ENCODE measurements around the gene CDK15.

CDK15 gene

DNA sequence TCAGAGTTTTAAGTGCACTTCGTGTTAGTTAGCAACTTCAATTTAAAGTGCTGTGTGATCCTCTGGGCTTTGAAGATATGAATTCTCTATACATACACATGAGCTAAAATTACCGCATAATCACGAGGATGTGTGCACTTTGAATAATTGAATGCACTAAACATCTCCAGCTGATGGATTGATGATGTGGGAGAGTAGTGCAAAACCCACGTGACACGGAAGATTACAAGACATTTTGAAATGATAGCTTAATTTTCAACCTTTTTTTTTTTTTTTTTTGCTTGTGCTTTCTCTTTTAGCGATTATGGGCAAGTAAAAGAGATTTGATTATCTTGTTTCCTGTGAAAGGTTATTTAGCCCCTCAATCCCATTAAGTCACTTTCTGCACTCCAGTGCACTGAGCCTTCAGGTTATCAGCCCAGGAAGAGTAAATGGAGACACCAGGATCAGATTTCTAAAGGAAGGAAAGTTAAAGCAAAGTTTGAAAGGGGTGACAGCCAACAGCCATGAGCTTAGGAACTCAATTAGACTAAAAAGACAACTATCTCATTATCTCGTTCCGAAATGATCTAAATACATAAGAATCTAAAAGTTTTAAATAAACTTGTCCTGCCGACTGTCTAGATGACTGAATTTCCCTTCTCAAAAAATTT, 81.6 kb downstream of the CDK15 start:
- TF ChIP-seq GATA3 (IDR thresholded peaks at IDR 0.05; ENCODE audit: low read depth, low read length) (no peak), GATA2 (IDR thresholded peaks at IDR 0.05; ENCODE audit: low read depth, low read length) (no peak)

DNA sequence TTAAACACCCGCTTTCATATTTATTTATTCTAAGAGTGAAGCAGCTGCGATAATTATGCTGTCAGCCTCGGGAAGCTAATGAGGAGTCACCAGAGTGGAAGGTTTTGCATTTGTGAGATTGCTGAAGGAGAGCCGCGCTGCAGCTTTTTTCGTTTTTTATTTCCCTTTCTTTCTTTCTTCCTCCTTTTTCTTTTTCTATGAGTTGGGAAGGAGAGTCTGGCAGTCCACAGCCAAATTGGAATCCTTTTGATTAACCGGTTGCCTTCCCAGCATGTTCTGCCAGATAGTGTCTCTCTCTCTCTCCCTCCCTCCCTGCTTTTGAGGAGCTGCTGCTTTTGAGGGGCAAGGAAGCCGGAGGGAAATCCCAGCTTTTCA, 82.1 kb downstream of the CDK15 start:
- TF ChIP-seq GATA2 (IDR thresholded peaks at IDR 0.05; ENCODE audit: low read depth, low read length) (no peak), GATA3 (IDR thresholded peaks at IDR 0.05; ENCODE audit: low read depth, low read length) (no peak)

DNA sequence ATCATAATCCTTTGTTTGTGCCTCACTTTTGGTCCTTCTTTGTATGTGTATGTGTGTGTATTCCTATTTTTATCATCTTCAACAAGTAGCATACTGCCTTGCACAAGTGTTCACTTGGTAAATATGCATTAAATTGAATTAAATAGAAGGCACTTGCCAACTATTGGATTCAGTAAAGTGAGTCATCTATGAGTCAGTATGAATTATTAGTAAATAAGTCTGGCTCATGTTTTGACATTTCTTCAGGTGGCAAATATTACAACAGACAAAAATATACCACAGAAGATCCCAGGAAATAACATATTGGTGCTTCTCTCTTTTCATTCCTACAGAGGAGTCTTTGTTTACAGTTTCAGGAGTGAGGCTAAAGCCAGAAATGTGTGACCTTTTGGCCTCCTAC, 84.1 kb downstream of the CDK15 start:
- TF ChIP-seq GATA2 (IDR thresholded peaks at IDR 0.05; ENCODE audit: low read depth, low read length) (no peak), GATA3 (IDR thresholded peaks at IDR 0.05; ENCODE audit: low read depth, low read length) (no peak)

DNA sequence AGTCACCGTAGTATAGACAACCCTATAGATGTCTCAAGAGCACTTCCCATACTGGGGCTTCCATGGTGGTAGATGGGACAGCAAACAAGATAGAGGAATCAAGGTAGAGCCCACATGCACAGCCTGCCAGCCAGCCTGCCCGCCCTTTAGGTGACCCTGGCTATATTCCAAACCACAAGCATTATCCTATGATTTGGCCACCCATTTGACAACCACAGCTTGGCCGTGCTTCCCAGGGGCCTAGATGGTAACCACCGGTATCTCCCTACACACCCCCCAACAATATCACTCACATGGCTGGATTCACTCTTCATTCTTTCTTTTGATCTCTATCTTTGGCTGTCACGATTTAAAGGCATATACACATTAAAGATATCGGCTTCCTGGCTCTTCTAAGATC, 85.3 kb downstream of the CDK15 start:
- no peak for TF ChIP-seq GATA3 (IDR thresholded peaks at IDR 0.05; ENCODE audit: low read depth, low read length)
- TF ChIP-seq GATA2 (IDR thresholded peaks at IDR 0.05; ENCODE audit: low read depth, low read length), result no peak

DNA sequence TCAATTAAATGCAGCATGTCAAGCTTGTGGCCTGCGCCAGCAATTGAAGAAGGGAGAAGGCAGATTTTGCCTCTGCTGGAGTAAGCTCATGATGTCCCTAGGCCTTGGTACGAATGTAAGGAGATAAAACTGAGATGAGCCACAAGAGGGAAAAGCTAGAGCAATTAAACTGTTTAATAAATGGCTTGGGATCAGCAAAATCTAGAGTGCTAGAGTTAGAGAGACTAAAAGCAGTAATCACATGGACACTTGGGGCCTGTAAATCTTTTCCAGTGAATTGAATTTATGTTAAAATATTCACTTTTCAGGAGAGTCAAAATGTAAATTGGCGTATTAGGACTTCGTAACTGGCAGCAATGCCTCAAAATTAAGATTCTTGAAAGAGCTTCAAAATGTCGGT, 86.2 kb downstream of the CDK15 start:
- no peak for TF ChIP-seq GATA2 (IDR thresholded peaks at IDR 0.05; ENCODE audit: low read depth, low read length)
- TF ChIP-seq GATA3 (IDR thresholded peaks at IDR 0.05; ENCODE audit: low read depth, low read length), result no peak

DNA sequence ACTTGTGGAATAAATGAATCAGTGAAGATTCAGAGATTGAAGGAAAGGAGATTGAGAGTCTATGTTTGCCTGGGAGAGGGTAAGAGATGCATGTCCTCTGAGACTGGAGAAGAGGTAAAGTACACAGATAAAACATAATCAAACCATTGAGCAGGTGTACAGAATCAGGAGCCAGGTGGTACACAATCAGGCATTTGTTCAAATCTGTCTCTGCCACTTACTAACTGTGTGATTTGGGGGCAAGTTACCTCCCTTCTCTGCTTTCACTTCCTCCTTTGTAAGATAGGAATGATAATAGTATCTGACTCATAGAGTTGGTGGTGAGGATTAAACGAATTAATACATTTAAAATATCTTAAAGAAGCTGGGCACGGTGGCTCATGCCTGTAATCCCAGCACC, 94.0 kb downstream of the CDK15 start:
- no peak for TF ChIP-seq GATA3 (IDR thresholded peaks at IDR 0.05; ENCODE audit: low read depth, low read length)
- no peak for TF ChIP-seq GATA2 (IDR thresholded peaks at IDR 0.05; ENCODE audit: low read depth, low read length)

DNA sequence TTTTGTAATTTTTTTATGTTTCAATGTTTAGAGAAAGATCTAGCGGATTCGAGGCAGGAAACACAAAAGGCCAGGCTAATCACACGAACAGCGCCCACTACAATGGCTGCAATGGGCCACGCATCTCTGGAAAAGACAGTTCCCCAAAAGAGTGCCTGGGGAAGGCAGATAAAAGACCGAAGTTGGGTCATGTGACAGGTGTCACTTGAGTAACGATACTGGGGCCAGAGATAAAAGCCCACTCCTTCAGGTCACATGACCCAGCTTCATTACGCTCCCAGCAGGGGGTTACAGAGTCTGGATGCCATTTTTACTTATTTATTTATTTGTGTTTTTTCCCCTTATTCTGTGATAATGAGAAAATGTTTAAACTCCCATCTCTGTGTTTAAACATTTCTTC, 95.4 kb downstream of the CDK15 start:
- TF ChIP-seq GATA2 (IDR thresholded peaks at IDR 0.05; ENCODE audit: low read depth, low read length), result no peak
- no peak for TF ChIP-seq GATA3 (IDR thresholded peaks at IDR 0.05; ENCODE audit: low read depth, low read length)

DNA sequence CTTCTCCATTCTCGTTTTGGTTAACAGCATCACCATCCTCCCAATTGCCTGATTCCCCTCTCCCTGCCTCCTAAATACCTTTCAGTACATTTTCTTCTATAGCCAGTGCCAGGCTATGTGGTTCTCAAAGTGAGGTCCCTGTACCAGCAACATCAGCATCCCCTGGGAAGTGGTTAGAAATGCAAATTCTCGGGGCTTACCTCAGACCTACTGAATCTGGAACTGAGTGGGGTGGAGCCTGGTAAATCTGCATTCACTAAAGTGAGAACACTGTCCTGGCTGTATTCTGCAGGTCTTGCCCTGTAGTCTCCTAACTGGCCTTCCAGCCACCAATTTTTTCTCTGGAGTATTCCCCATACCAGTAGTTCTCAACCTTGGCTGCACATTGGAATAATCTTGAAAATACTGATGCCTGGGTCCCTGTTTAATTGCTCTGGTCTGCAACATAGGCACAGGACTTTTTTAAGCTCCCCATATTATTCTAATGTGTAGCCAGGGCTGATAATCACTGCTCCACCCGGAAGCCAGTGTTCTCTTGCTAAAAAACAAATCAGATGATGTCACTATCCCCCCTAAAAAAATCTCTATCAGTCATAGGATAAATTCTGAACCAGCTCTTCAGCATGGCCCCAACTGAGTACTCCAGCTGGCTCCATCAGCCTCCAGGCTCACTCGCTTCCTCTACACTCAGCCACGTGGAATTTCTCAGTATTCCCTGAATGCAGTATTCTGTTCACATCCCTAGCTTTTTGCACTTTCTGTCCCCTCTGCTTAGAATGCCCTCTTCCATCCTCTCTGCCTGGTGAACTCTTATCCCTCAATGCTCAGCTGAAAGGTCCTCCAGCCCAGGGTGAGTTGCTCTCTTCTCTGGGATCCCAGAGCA, 98.4 kb downstream of the CDK15 start:
- TF ChIP-seq GATA3 (IDR thresholded peaks at IDR 0.05; ENCODE audit: low read depth, low read length), result no peak
- TF ChIP-seq GATA2 (IDR thresholded peaks at IDR 0.05; ENCODE audit: low read depth, low read length), result no peak

DNA sequence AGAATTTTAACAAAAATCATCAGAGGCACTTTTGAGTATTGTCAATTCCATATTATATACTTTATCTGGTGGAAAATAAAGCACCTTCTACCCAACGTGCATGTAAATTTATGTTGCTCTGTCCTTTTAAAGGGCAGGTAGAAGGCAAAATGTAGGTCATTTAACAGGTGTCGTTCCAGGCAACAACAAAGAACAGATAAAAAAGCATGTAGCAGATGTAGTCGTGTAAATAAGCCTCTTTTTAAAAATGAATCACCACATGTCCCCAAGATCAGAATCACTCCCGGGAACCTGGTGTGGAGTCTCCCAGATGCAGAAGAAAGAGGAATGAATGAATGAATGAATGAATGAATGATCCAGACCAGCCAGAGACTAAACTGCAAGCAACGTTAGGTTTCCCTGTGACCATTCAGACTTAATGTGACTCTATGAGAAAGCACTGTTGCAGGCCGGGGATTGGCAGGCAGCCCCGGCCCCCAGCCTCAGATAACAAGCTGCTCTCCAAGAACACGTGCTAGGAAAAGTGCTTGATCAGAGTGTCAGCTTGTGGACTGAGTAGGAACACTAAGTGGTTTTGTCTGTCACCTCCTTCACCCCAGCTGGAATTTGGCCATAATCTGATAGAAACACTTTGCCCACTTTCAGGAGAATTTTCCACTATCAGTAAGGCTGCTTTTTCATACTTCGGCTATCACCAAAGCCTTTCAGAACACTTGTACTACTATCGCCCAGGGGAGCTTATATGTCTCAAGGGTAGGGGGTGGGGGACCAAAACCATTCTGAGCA, 100.6 kb downstream of the CDK15 start:
- TF ChIP-seq GATA3 (IDR thresholded peaks at IDR 0.05; ENCODE audit: low read depth, low read length), result no peak

DNA sequence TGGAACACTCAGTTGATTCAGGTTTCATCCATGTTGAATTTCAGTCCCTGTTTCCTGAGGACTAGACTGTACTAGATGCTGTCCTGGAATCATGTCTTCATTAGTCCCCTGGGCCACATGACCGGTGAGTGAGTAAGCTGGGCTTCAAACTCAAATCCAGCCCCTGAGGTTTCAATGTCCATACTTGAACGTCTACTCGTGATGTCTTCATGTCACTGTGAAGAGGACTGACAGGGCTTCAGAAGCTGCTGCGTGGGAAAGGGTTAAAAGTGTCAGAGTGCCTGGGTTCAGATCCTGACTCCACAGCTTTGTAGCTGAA, 101.2 kb downstream of the CDK15 start:
- TF ChIP-seq GATA3 (IDR thresholded peaks at IDR 0.05; ENCODE audit: low read depth, low read length), result no peak
- TF ChIP-seq GATA2 (IDR thresholded peaks at IDR 0.05; ENCODE audit: low read depth, low read length), result no peak

DNA sequence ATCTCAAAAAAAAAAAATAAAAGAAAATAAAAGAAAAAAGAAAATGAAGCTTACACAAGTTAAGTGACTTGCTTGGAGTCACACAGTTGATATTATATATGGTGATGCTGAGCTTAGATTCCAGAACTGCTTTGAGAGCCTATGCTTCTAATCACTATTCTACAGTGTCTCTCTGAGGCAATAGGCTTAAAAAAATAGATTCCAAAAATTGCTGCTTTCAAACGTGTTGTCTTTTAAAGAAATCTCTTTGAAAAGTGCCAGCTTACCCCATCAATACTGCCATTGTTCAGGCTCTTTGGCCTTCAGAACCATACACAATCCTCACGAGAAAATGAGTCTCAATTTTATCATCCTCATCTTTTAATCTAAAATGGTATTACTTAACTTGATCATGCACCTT, 102.6 kb downstream of the CDK15 start:
- TF ChIP-seq GATA2 (IDR thresholded peaks at IDR 0.05; ENCODE audit: low read depth, low read length) (no peak), GATA3 (IDR thresholded peaks at IDR 0.05; ENCODE audit: low read depth, low read length) (no peak)

DNA sequence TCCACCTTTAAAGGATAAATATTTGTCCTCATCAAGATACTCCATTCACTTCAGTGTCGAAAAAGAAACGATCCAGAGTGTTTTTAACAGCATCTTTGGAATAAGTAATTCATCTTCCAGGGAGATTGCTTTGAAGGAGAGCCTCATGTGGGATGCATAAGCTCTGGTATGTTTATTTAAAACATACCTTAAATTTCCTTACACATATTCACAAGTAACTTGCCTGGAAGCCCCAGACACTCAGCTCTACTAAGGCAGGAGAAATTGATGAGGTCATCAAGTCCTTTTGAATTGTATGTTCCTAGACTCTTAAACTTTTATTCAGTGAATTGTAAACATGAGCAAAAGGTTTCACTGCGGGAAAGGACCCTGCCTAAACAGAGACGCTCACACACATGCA, 103.0 kb downstream of the CDK15 start:
- TF ChIP-seq GATA3 (IDR thresholded peaks at IDR 0.05; ENCODE audit: low read depth, low read length), result no peak
- TF ChIP-seq GATA2 (IDR thresholded peaks at IDR 0.05; ENCODE audit: low read depth, low read length), result no peak

DNA sequence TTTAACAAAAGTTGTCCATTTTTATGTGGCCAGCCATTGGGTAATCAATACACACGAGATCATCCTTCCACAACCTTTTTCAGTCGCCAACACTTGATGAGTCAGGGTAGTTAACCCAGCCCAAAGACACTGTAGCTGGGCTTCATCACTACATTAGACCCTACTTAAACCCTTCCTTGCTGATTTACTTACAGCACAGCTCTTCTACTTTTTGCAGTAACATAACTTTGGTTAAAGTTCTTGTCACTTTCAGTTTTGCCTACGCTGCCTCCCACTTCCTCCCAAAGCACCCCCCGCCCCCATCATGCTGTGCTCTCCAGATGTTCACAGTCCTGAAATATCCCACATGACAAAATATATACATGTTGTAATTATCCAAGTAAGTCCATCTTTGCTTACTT, 103.6 kb downstream of the CDK15 start:
- TF ChIP-seq GATA2 (IDR thresholded peaks at IDR 0.05; ENCODE audit: low read depth, low read length) (no peak), GATA3 (IDR thresholded peaks at IDR 0.05; ENCODE audit: low read depth, low read length) (no peak)

DNA sequence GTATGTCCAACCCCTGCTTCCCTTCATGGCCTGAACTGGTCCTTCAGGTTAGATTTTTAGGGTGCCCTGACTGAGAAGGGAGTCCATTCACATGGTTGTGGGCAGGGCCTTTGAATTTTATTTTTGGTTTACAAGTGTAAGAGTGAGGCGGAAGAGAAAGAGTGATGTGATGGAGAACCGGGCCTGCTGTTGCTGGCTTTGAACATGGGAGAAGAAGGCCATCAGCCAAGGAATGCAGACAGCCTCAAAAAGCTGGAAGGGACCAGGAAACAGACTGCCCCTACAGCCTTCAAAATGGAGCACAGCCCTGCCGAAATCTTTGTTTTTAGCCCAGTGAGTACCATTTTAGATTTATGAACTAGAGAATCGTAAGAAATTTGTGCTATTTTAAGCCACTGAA, 105.0 kb downstream of the CDK15 start:
- TF ChIP-seq GATA2 (IDR thresholded peaks at IDR 0.05; ENCODE audit: low read depth, low read length), result no peak
- TF ChIP-seq GATA3 (IDR thresholded peaks at IDR 0.05; ENCODE audit: low read depth, low read length), result no peak

DNA sequence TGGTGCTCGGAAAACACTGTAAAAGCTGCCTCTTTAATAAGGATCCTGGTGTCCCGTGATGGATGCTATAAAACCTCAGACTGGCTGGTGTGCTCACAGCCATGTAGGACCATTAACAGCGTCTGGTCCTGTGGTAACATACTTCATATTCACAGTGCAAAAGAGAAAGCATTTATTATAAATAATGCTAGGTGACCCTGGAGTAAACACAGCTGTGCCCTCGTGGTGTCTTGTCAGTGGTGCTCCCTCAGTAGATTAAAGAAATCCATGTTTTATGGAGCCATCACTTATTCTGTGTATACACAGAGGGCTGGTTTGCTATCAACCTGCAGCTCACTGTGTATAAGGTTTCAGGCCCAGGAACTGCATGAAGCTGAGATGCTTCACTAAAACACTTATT, 106.9 kb downstream of the CDK15 start:
- TF ChIP-seq GATA2 (IDR thresholded peaks at IDR 0.05; ENCODE audit: low read depth, low read length), result no peak
- TF ChIP-seq GATA3 (IDR thresholded peaks at IDR 0.05; ENCODE audit: low read depth, low read length), result no peak
